DOHH2 (cell line): ENCODE results near the gene FAM193A.

Experiments
- H3F3A ChIP-seq: fragments of 200-600 bp; sonication (generic), shearing (Covaris generic); 2 replicates; pipeline ENCODE4 v1.6.0; 2016; ENCODE audit warnings: antibody characterized with exemption, mild to moderate bottlenecking; ENCODE audit not compliant: control insufficient read depth, insufficient read depth
- H3K27ac ChIP-seq: fragments of 200-600 bp; sonication (generic); 2 replicates; pipeline ENCODE4 v1.5.1; 2014; ENCODE audit warnings: low read depth, mild to moderate bottlenecking, low read length, moderate library complexity
- H3K27me3 ChIP-seq: fragments of 200-600 bp; sonication (generic); 2 replicates; pipeline ENCODE4 v1.6.1; 2014; ENCODE audit warnings: mild to moderate bottlenecking, low read length, mixed read lengths; ENCODE audit not compliant: control insufficient read depth
- H3K36me3 ChIP-seq: fragments of 200-600 bp; sonication (generic); 2 replicates; pipeline ENCODE4 v1.6.1; 2014; ENCODE audit warnings: mild to moderate bottlenecking, low read length, moderate library complexity, mixed read lengths; ENCODE audit not compliant: control insufficient read depth
- H3K4me1 ChIP-seq: fragments of 200-600 bp; sonication (generic); 2 replicates; pipeline ENCODE4 v1.6.1; 2014; ENCODE audit warnings: mild to moderate bottlenecking, low read length, mixed read lengths; ENCODE audit not compliant: control insufficient read depth
- H3K4me2 ChIP-seq: fragments of 200-600 bp; sonication (generic); 2 replicates; pipeline ENCODE4 v1.6.0; 2014; ENCODE audit warnings: mild to moderate bottlenecking, low read length, moderate library complexity
- H3K4me3 ChIP-seq: fragments of 200-600 bp; sonication (generic); 2 replicates; pipeline ENCODE4 v1.5.1; 2014; ENCODE audit warnings: mild to moderate bottlenecking, low read length, mixed read lengths
- H3K79me2 ChIP-seq: fragments of 200-600 bp; sonication (generic); 2 replicates; pipeline ENCODE4 v1.6.1; 2014; ENCODE audit warnings: mild to moderate bottlenecking, low read length, mixed read lengths; ENCODE audit not compliant: control insufficient read depth
- H3K9me2 ChIP-seq: fragments of 200-600 bp; sonication (generic); replicated peaks from 2 replicates; pipeline ENCODE4 v1.6.1; 2014; ENCODE audit warnings: mild to moderate bottlenecking, low read length, mixed read lengths; ENCODE audit not compliant: control insufficient read depth
- H3K9me3 ChIP-seq: fragments of 200-600 bp; sonication (generic); 2 replicates; pipeline ENCODE4 v1.6.1; 2014; ENCODE audit warnings: antibody characterized with exemption, low read length, mixed read lengths; ENCODE audit not compliant: control insufficient read depth, insufficient read depth
- H4K20me1 ChIP-seq: fragments of 200-600 bp; sonication (generic); 2 replicates; pipeline ENCODE4 v1.6.0; 2014; ENCODE audit warnings: low read depth, mild to moderate bottlenecking, antibody characterized with exemption, low read length, moderate library complexity; ENCODE audit not compliant: control insufficient read depth, insufficient read depth
- CTCF ChIP-seq: fragments of 200-600 bp; sonication (generic); IDR thresholded peaks from one replicate; pipeline ENCODE4 v1.5.1; 2014; ENCODE audit warnings: antibody characterized with exemption, mild to moderate bottlenecking, low read depth, low read length; ENCODE audit not compliant: poor library complexity, severe bottlenecking
- EZH2phosphoT487 ChIP-seq: fragments of 200-600 bp; sonication (generic); IDR thresholded peaks from 2 replicates; pipeline ENCODE4 v1.6.1; 2017; ENCODE audit warnings: borderline replicate concordance, mild to moderate bottlenecking, antibody characterized with exemption, low read length, moderate library complexity, mixed read lengths

FAM193A gene

GRCh38 chr4:2689114-2689513 is 152.7 kb downstream of the FAM193A start:
- H3K36me3 ChIP-seq: peaks cover 74% of the 10 kb centered on the region

GRCh38 chr4:2689825-2690700 is 153.6 kb downstream of the FAM193A start:
- no peaks in the 10 kb centered on the region for H3K9me3 ChIP-seq
- H3K4me1 ChIP-seq: peaks cover 56% of the 10 kb centered on the region
- H3K79me2 ChIP-seq: no peaks in the 10 kb centered on the region
- H3F3A ChIP-seq: peaks cover 9% of the 10 kb centered on the region
- H3K4me2 ChIP-seq: peak overlapping the region; percentile 51
- H3K36me3 ChIP-seq: peaks cover 75% of the 10 kb centered on the region
- TF ChIP-seq CTCF: no peak
- no peak for TF ChIP-seq EZH2phosphoT487
- peak overlapping the region; percentile 33 for H3K4me3 ChIP-seq
- H3K27me3 ChIP-seq: no peaks in the 10 kb centered on the region
- no peaks in the 10 kb centered on the region for H4K20me1 ChIP-seq
- H3K27ac ChIP-seq: peak overlapping the region; percentile 45
- H3K9me2 ChIP-seq: no peaks in the 10 kb centered on the region

More at GRCh38 chr4:2689114-2689513, 152.7 kb downstream of the FAM193A start:
- H3K9me3 ChIP-seq: no peaks in the 10 kb centered on the region
- peaks cover 47% of the 10 kb centered on the region for H3K4me1 ChIP-seq
- H3K9me2 ChIP-seq: no peaks in the 10 kb centered on the region
- no peak overlapping the region for H3K4me3 ChIP-seq
- peak overlapping the region; percentile 51 for H3K4me2 ChIP-seq
- TF ChIP-seq CTCF (no peak), EZH2phosphoT487 (no peak)
- H3F3A ChIP-seq: peaks cover 7% of the 10 kb centered on the region; the same call in 1 of the 2 replicates
- 0 out of 2 replicates have a peak, but pooled peaks cover 3% of the 10 kb centered on the region for H4K20me1 ChIP-seq
- no peaks in the 10 kb centered on the region for H3K79me2 ChIP-seq
- no peaks in the 10 kb centered on the region for H3K27me3 ChIP-seq
- H3K27ac ChIP-seq: no peak overlapping the region; the same call in 1 of the 2 replicates

- H3K4me2 ChIP-seq: no peak overlapping the region; the same call in 1 of the 2 replicates
- no peaks in the 10 kb centered on the region for H4K20me1 ChIP-seq
- H3K4me1 ChIP-seq: peaks cover 68% of the 10 kb centered on the region
- peaks cover 20% of the 10 kb centered on the region for H3F3A ChIP-seq
- H3K9me3 ChIP-seq: no peaks in the 10 kb centered on the region
- peaks cover 73% of the 10 kb centered on the region for H3K36me3 ChIP-seq
- TF ChIP-seq CTCF: no peak
- TF ChIP-seq EZH2phosphoT487: no peak
- H3K27ac ChIP-seq: no peak overlapping the region
- H3K27me3 ChIP-seq: no peaks in the 10 kb centered on the region
- no peak overlapping the region for H3K4me3 ChIP-seq
- no peaks in the 10 kb centered on the region for H3K9me2 ChIP-seq
- H3K79me2 ChIP-seq: no peaks in the 10 kb centered on the region
Measured at GRCh38 chr4:2691313-2691712, 154.9 kb downstream of the FAM193A start.
